GM18870 (cell line): ENCODE measurements around the gene SCAMP5.

Experiments used
- ATAC-seq: cut with Tn5 transposase; IDR thresholded peaks from one replicate; pipeline ENCODE4 v1.9.1; 2021; ENCODE audit warnings: moderate library complexity; ENCODE audit not compliant: unreplicated experiment

Gene SCAMP5

GRCh38 chr15:75044258-75044878, 49.0 kb downstream of the SCAMP5 start:
- no peak for ATAC-seq

- ATAC-seq: no peak
These were observed 50.1 kb downstream of the SCAMP5 start for GRCh38 chr15:75045332-75046015.

- no peak for ATAC-seq
These were observed 53.0 kb downstream of the SCAMP5 start for GRCh38 chr15:75048394-75048793.

GRCh38 chr15:75049392-75049791, 54.0 kb downstream of the SCAMP5 start:
- no peak for ATAC-seq

GRCh38 chr15:75050283-75050682, 54.9 kb downstream of the SCAMP5 start:
- no peak for ATAC-seq

- no peak for ATAC-seq
These were observed 55.8 kb downstream of the SCAMP5 start for GRCh38 chr15:75051191-75051608.

GRCh38 chr15:75051711-75052110, 56.3 kb downstream of the SCAMP5 start:
- ATAC-seq: no peak

GRCh38 chr15:75052972-75053747, 57.8 kb downstream of the SCAMP5 start:
- ATAC-seq: no peak

- ATAC-seq: no peak
These were observed 58.4 kb downstream of the SCAMP5 start for GRCh38 chr15:75053748-75054125.

- no peak for ATAC-seq
These were observed 59.0 kb downstream of the SCAMP5 start for GRCh38 chr15:75054172-75054897.

- no peak for ATAC-seq
These were observed 60.7 kb downstream of the SCAMP5 start for GRCh38 chr15:75056036-75056435.

- ATAC-seq: no peak
These were observed 63.0 kb downstream of the SCAMP5 start for GRCh38 chr15:75058127-75058905.

- no peak for ATAC-seq
These were observed 64.2 kb downstream of the SCAMP5 start for GRCh38 chr15:75059607-75060006.

- no peak for ATAC-seq
These were observed 65.9 kb downstream of the SCAMP5 start for GRCh38 chr15:75061272-75061671.

- no peak for ATAC-seq
These were observed 67.3 kb downstream of the SCAMP5 start for GRCh38 chr15:75062706-75063105.

- ATAC-seq: no peak
These were observed 68.0 kb downstream of the SCAMP5 start for GRCh38 chr15:75063338-75063737.

- no peak for ATAC-seq
These were observed 68.5 kb downstream of the SCAMP5 start for GRCh38 chr15:75063889-75064288.

GRCh38 chr15:75064846-75065245, 69.5 kb downstream of the SCAMP5 start:
- no peak for ATAC-seq

GRCh38 chr15:75065467-75065850, 70.1 kb downstream of the SCAMP5 start:
- ATAC-seq: no peak

- ATAC-seq: no peak
These were observed 70.6 kb downstream of the SCAMP5 start for GRCh38 chr15:75065851-75066509.
